OCI-LY1 (cell line): ENCODE results near the gene OGFOD3.

Experiments
- H2AFZ ChIP-seq: fragments of 200-600 bp; sonication (generic), shearing (Covaris generic); 2 replicates; pipeline ENCODE4 v1.6.0; 2014; ENCODE audit warnings: antibody characterized with exemption, mild to moderate bottlenecking, low read length
- H3F3A ChIP-seq: fragments of 200-600 bp; sonication (generic), shearing (Covaris generic); 2 replicates; pipeline ENCODE4 v1.6.0; 2014; ENCODE audit warnings: mild to moderate bottlenecking, antibody characterized with exemption, low read length, moderate library complexity; ENCODE audit not compliant: insufficient read depth
- H3K27ac ChIP-seq: fragments of 200-600 bp; sonication (generic); 2 replicates; pipeline ENCODE4 v1.5.1; 2014; ENCODE audit warnings: low read length, mixed run types, mild to moderate bottlenecking, low read depth; ENCODE audit not compliant: poor library complexity, severe bottlenecking
- H3K27me3 ChIP-seq: fragments of 200-600 bp; sonication (generic); 2 replicates; pipeline ENCODE4 v1.6.0; 2014; ENCODE audit warnings: antibody characterized with exemption, mild to moderate bottlenecking, low read length, moderate library complexity; ENCODE audit not compliant: insufficient read depth
- H3K36me3 ChIP-seq: fragments of 200-600 bp; sonication (generic); 2 replicates; pipeline ENCODE4 v1.6.1; 2014; ENCODE audit warnings: mild to moderate bottlenecking, antibody characterized with exemption, low read length, moderate library complexity, mixed read lengths; ENCODE audit not compliant: insufficient read depth
- H3K4me1 ChIP-seq: fragments of 200-600 bp; sonication (generic); 2 replicates; pipeline ENCODE4 v1.5.1; 2014; ENCODE audit warnings: mild to moderate bottlenecking, low read length, moderate library complexity; ENCODE audit not compliant: insufficient read depth, severe bottlenecking
- H3K4me2 ChIP-seq: fragments of 200-600 bp; sonication (generic), shearing (Covaris generic); 2 replicates; pipeline ENCODE4 v1.6.1; 2014; ENCODE audit warnings: low read length
- H3K4me3 ChIP-seq: fragments of 200-600 bp; sonication (generic); 2 replicates; pipeline ENCODE4 v1.5.1; 2014; ENCODE audit warnings: low read length, low read depth, mild to moderate bottlenecking, mixed read lengths; ENCODE audit not compliant: poor library complexity, severe bottlenecking
- H3K79me2 ChIP-seq: fragments of 200-600 bp; shearing (Covaris generic); 2 replicates; pipeline ENCODE4 v1.6.1; 2016; ENCODE audit warnings: mixed run types, low read length, mixed read lengths; ENCODE audit not compliant: insufficient read depth
- H3K9ac ChIP-seq: fragments of 200-600 bp; sonication (generic), shearing (Covaris generic); 2 replicates; pipeline ENCODE4 v1.6.1; 2014; ENCODE audit warnings: mild to moderate bottlenecking, low read length, mixed read lengths
- H3K9me2 ChIP-seq: fragments of 200-600 bp; sonication (generic), shearing (Covaris generic); 2 replicates; pipeline ENCODE4 v1.6.1; 2014; ENCODE audit warnings: low read depth, mild to moderate bottlenecking, low read length, mixed read lengths
- H3K9me3 ChIP-seq: fragments of 200-600 bp; shearing (Covaris generic); 2 replicates; pipeline ENCODE4 v1.6.1; 2014; ENCODE audit warnings: low read length, mixed read lengths
- H4K20me1 ChIP-seq: fragments of 200-600 bp; sonication (generic), shearing (Covaris generic); 2 replicates; pipeline ENCODE4 v1.6.0; 2016; ENCODE audit warnings: mild to moderate bottlenecking, low read length; ENCODE audit not compliant: insufficient read depth
- CTCF ChIP-seq: fragments of 200-600 bp; sonication (generic), shearing (Covaris generic); IDR thresholded peaks from 2 replicates; pipeline ENCODE4 v1.5.1; 2017; ENCODE audit warnings: mild to moderate bottlenecking, antibody characterized with exemption, low read length, moderate library complexity, mixed read lengths
- EZH2 ChIP-seq: fragments of 200-600 bp; sonication (generic), shearing (Covaris generic); IDR thresholded peaks from 2 replicates; pipeline ENCODE4 v1.8.0; 2017; ENCODE audit warnings: borderline replicate concordance, mixed run types, mild to moderate bottlenecking, antibody characterized with exemption, low read length, moderate library complexity, mixed read lengths

The OGFOD3 gene

GRCh38 chr17:82458885-82459424, 40.6 kb upstream of the OGFOD3 start:
- TF ChIP-seq CTCF (no peak), EZH2 (no peak)
- H3K9ac ChIP-seq = peak overlapping the region; percentile 86
- peak overlapping the region; percentile 74 for H3K4me2 ChIP-seq
- no peak overlapping the region for H2AFZ ChIP-seq
- H3K4me1 ChIP-seq = peaks cover 19% of the 10 kb centered on the region
- H3K79me2 ChIP-seq = no peaks in the 10 kb centered on the region
- no peaks in the 10 kb centered on the region for H3K9me3 ChIP-seq
- peaks cover 41% of the 10 kb centered on the region for H3K36me3 ChIP-seq
- H3K27me3 ChIP-seq = no peaks in the 10 kb centered on the region
- no peaks in the 10 kb centered on the region for H3F3A ChIP-seq
- H3K9me2 ChIP-seq = no peaks in the 10 kb centered on the region
- H4K20me1 ChIP-seq = no peaks in the 10 kb centered on the region
- H3K27ac ChIP-seq = peak overlapping the region; percentile 4
- peak overlapping the region; percentile 83 for H3K4me3 ChIP-seq

- Histone ChIP-seq H3K9ac (peak within 1 kb of the TSS; percentile 86), H4K20me1 (no peaks in the 10 kb centered on the region), H3K27ac (peak within 1 kb of the TSS; percentile 84), H3K9me3 (no peaks in the 10 kb centered on the region), H3K9me2 (no peaks in the 10 kb centered on the region), H3K79me2 (no peaks in the 10 kb centered on the region), H3K4me3 (peak within 1 kb of the TSS; percentile 83), H3K27me3 (no peaks in the 10 kb centered on the region), H3F3A (no peaks in the 10 kb centered on the region), H2AFZ (no peak within 1 kb of the TSS), H3K4me2 (peak within 1 kb of the TSS; percentile 74), H3K36me3 (peaks cover 35% of the 10 kb centered on the region), H3K4me1 (peaks cover 19% of the 10 kb centered on the region)
- TF ChIP-seq CTCF (no peak), EZH2 (no peak)
These were observed 39.9 kb upstream of the OGFOD3 start, which contains the start of gene NARF for GRCh38 chr17:82458179-82458884. TSS of gene NARF (plus strand) at chr17:82458741. CDS start at chr17:82458804, 63 bp downstream.

GRCh38 chr17:82457929-82458178, 39.5 kb upstream of the OGFOD3 start:
- no peak overlapping the region for H2AFZ ChIP-seq
- H3K9ac ChIP-seq = peak overlapping the region; percentile 86
- H3K9me3 ChIP-seq = no peaks in the 10 kb centered on the region
- H3K4me2 ChIP-seq = peak overlapping the region; percentile 74
- no peaks in the 10 kb centered on the region for H4K20me1 ChIP-seq
- H3K36me3 ChIP-seq = peaks cover 30% of the 10 kb centered on the region
- no peaks in the 10 kb centered on the region for H3K9me2 ChIP-seq
- peak overlapping the region; percentile 83 for H3K4me3 ChIP-seq
- no peaks in the 10 kb centered on the region for H3K27me3 ChIP-seq
- no peaks in the 10 kb centered on the region for H3K79me2 ChIP-seq
- H3K4me1 ChIP-seq = peaks cover 19% of the 10 kb centered on the region
- no peaks in the 10 kb centered on the region for H3F3A ChIP-seq
- TF ChIP-seq EZH2 (no peak), CTCF (no peak; the same call in 1 of the 2 replicates)
- H3K27ac ChIP-seq = peak overlapping the region; percentile 84
